ENCODE measurements around the gene BLVRB. TPM values are rescaled to one million over a fixed set of nuclear protein-coding genes. Genes with fewer than 3 reads are reported as not detected.

BLVRB gene
- total RNA-seq, 3 donors from 2014 or later, result 70.9 to 87.6 (median 76.8) TPM

GRCh38 chr19:40511487-40511886, 45.9 kb upstream of the BLVRB start:
- intact Hi-C loops (cut with DNase I, micrococcal nuclease), result no loop called here
- Histone ChIP-seq H3K4me3 (no peak overlapping the region), H3K9me3 (no peaks in the 10 kb centered on the region), H3K36me3 (ENCODE audit: low read depth) (no peaks in the 10 kb centered on the region), H3K4me1 (ENCODE audit: low read depth) (no peaks in the 10 kb centered on the region)
- TF ChIP-seq CTCF (IDR thresholded peaks at IDR 0.05), result no peak
- ATAC-seq, result no peak
- no peak for DNase-seq

GRCh38 chr19:40510526-40511115, 45.1 kb upstream of the BLVRB start:
- no peaks in the 10 kb centered on the region for H3K4me1 ChIP-seq (ENCODE audit: low read depth)
- ATAC-seq (no peak), DNase-seq (no peak)
- no peak for TF ChIP-seq CTCF (IDR thresholded peaks at IDR 0.05)
- H3K36me3 ChIP-seq (ENCODE audit: low read depth), result no peaks in the 10 kb centered on the region
- intact Hi-C loops (cut with DNase I, micrococcal nuclease), result no loop called here
- H3K9me3 ChIP-seq, result no peaks in the 10 kb centered on the region
- no peak overlapping the region for H3K4me3 ChIP-seq

- Histone ChIP-seq H3K9me3 (no peaks in the 10 kb centered on the region), H3K36me3 (ENCODE audit: low read depth) (no peaks in the 10 kb centered on the region), H3K4me1 (ENCODE audit: low read depth) (no peaks in the 10 kb centered on the region), H3K4me3 (no peak overlapping the region)
- ATAC-seq (no peak), DNase-seq (no peak)
- no peak for TF ChIP-seq CTCF (IDR thresholded peaks at IDR 0.05)
- intact Hi-C loops (cut with DNase I, micrococcal nuclease), result no loop called here
These were observed 43.3 kb upstream of the BLVRB start for GRCh38 chr19:40508739-40509260.

GRCh38 chr19:40507892-40508291, 42.3 kb upstream of the BLVRB start:
- Histone ChIP-seq H3K4me3 (no peak overlapping the region), H3K4me1 (ENCODE audit: low read depth) (no peaks in the 10 kb centered on the region), H3K9me3 (no peaks in the 10 kb centered on the region), H3K36me3 (ENCODE audit: low read depth) (no peaks in the 10 kb centered on the region)
- intact Hi-C loops (cut with DNase I, micrococcal nuclease), result no loop called here
- TF ChIP-seq CTCF (IDR thresholded peaks at IDR 0.05), result no peak
- DNase-seq (no peak), ATAC-seq (no peak)

GRCh38 chr19:40506099-40506498, 40.6 kb upstream of the BLVRB start:
- no peak for ATAC-seq
- TF ChIP-seq CTCF (IDR thresholded peaks at IDR 0.05), result no peak
- intact Hi-C loops (cut with DNase I, micrococcal nuclease), result no loop called here

GRCh38 chr19:40503320-40503695, 37.8 kb upstream of the BLVRB start:
- DNase-seq (no peak), ATAC-seq (peak; percentile 20)
- no peak for TF ChIP-seq CTCF (IDR thresholded peaks at IDR 0.05)
- no peaks in the 10 kb centered on the region for H3K4me1 ChIP-seq (ENCODE audit: low read depth)
- no peaks in the 10 kb centered on the region for H3K36me3 ChIP-seq (ENCODE audit: low read depth)
- H3K9me3 ChIP-seq, result no peaks in the 10 kb centered on the region
- intact Hi-C loops (cut with DNase I, micrococcal nuclease), result no loop called here
- H3K4me3 ChIP-seq, result no peak overlapping the region

More at GRCh38 chr19:40506099-40506498, 40.6 kb upstream of the BLVRB start:
- no peaks in the 10 kb centered on the region for H3K4me1 ChIP-seq (ENCODE audit: low read depth)
- H3K9me3 ChIP-seq, result no peaks in the 10 kb centered on the region
- DNase-seq, result no peak
- no peak overlapping the region for H3K4me3 ChIP-seq
- no peaks in the 10 kb centered on the region for H3K36me3 ChIP-seq (ENCODE audit: low read depth)

Measured in mucosa of descending colon (tissue), 3 donors.